A673 (cell line): Measurements from ENCODE around the gene CNTLN.

Experiments
- EZH2 ChIP-seq: fragments of 200-600 bp; sonication (generic); IDR thresholded peaks from 2 replicates; pipeline ENCODE4 v1.6.1; 2017; ENCODE audit warnings: borderline replicate concordance, low read depth, mild to moderate bottlenecking, mixed read lengths, antibody characterized with exemption, low read length; ENCODE audit not compliant: poor library complexity, severe bottlenecking
- TF ChIP-seq, protein P1 (sequence below): fragments of 300-800, 200-600 bp; sonication (generic); conservative IDR thresholded peaks from 2 replicates; pipeline ENCODE4 v1.5.1; 2017; ENCODE audit warnings: low read depth, mild to moderate bottlenecking, antibody characterized with exemption, low read length, moderate library complexity, mixed read lengths

DNA sequence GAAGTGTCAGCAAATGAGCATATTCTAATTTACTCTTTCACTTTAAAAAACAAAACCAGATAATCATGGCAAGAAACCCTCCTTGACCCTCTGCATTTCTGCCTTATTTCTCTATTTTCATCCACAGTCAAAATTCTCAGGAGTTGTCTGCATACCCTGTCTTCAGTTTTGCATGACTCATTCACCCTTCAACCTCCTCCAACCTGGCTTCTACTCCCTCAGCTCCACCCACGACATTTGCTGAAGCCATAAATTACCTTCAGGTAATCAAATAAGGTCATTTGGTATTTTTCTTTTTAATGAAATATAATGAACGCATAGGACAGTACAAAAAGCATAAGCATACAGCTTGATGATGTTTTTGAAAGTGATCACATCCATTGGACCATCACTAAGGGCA lies 416.2 kb downstream of the CNTLN start:
- TF ChIP-seq, protein P1, sequence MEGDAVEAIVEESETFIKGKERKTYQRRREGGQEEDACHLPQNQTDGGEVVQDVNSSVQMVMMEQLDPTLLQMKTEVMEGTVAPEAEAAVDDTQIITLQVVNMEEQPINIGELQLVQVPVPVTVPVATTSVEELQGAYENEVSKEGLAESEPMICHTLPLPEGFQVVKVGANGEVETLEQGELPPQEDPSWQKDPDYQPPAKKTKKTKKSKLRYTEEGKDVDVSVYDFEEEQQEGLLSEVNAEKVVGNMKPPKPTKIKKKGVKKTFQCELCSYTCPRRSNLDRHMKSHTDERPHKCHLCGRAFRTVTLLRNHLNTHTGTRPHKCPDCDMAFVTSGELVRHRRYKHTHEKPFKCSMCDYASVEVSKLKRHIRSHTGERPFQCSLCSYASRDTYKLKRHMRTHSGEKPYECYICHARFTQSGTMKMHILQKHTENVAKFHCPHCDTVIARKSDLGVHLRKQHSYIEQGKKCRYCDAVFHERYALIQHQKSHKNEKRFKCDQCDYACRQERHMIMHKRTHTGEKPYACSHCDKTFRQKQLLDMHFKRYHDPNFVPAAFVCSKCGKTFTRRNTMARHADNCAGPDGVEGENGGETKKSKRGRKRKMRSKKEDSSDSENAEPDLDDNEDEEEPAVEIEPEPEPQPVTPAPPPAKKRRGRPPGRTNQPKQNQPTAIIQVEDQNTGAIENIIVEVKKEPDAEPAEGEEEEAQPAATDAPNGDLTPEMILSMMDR: no peak
- TF ChIP-seq EZH2: no peak
